Fibroblast of skin of right quadriceps (primary cell): ENCODE measurements around the gene HOOK2.
"Not testable (repeated sequence)": the region's sequence is repeated elsewhere in the genome, so short reads cannot be mapped to it uniquely, and the experiment has no call there.

ENCODE experiments used
- DNase-seq: peaks from one replicate; pipeline ENCODE4 v3.0.0-alpha.2; 2013

HOOK2 gene

DNA sequence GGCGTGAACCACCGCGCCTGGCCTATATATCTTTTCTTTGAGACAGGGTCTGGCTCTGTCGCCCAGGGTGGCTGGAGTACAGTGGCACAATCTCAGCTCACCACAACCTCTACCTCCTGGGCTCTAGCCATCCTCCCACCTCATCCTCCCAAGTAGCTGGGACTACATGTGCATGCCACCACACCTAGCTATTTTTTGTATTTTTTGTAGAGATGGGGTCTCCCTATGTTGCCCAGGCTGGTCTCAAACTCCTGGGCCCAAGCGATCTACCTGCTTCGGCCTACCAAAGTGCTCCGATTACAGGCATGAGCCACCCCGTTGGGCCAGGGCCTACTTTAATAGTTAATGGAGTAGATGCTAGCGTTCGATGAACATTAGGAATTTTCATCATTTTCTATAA is 55.1 kb downstream of the HOOK2 start:
- no peak for DNase-seq

DNA sequence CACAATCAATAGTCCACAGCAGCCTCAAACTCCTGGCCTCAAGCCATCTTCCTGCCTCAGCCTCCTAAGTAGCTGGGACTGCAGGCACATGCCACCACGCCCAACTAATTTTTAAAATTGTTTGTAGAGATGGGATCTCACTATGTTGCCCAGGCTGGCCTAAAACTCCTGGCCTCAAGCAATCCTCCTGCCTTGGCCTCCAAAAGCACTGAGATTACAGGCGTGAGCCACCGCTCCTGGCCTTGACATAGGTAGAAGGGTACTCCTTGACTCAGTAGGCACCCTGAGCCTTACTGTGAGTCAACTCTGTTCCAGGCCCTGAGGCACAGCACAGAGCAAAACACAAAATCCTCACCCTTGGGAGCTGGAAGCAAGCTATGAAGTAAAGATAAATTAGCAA is 59.4 kb downstream of the HOOK2 start:
- no peak for DNase-seq

DNA sequence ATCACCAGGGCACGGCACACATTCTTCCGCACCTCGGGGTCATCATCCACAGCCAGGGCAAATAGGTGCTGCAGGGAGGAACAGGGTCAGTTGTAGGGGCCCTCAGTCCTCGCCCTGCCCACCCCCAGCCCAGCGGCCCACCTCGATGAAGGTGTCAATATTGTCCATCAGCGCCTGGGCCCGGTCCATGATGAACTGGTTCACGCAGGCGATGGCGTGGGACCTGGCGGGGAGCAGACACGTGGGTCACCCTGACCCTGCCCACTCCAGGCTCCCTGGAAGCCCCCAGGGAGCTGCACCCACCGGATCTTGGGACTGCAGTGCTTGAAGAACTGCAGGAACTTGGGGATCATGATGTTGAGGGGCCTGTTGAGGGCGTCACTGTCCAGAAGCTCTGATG is 60.2 kb downstream of the HOOK2 start:
- no peak for DNase-seq

DNA sequence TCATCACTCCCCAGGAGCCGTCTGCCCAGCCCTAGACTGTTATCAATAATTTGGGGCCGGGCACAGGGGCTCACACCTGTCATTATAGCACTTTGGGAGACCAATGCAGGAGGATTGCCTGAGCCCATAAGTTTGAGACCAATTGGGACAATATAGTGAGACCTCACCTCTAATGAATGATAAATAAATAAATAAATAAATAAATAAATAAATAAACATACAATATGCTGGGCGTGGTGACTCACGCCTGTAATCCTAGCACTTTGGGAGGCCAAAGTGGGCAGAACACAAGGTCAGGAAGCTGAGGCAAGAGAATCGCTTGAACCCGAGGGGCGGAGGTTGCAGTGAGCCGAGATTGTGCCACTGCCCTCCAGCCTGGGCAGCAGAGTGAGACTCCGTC is 62.0 kb downstream of the HOOK2 start:
- not testable (repeated sequence) for DNase-seq
